Amygdala (tissue), 56 donors: ENCODE data around the gene ADCY2.

ENCODE experiments used
- DNase-seq, 56 donors: peaks; one replicate each; lab custom pipeline; 2025; lab: John Stamatoyannopoulos, UW

The ADCY2 gene

DNA sequence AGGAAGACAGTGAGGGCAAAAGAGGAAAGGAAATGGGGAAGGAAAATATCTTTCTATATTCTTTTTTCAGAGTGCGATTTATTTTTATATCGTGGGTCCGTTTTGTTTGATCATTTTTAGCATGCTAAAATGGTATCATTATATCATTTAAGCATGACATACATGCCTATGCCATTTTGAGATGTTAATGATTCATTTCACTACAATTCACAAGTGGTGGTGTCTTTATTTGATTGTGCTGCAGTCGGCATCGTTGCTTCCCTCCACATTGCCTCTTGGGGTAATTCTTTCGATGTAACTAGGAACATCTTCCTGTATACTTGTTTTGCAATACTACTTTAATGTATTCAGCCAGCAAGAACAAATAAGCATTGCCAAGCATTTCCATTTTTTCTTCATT is 309.8 kb downstream of the ADCY2 start:
- DNase-seq, result no peak

DNA sequence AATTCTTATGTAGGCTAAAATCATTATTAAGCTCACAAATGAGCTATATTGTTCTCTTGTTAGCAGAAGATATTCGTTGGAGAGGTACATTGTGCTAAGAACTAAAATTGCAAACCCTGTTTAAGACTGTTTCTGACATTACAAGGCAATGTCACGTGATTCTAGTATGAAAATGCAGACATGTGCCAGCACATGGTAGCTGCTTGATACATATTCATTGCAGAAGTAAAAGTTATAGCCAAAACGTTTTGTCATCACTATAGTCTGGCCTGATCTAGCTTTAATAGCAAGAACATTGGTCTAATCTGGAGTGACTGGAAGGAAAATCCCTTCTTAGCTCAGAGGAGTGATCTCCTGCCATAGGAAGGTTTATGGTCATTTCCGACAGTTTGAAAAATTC is 310.3 kb downstream of the ADCY2 start:
- no peak for DNase-seq

- no peak for DNase-seq
Measured at GRCh38 chr5:7714119-7714518, 318.2 kb downstream of the ADCY2 start.

- no peak for DNase-seq
Measured at GRCh38 chr5:7714697-7715096, 318.8 kb downstream of the ADCY2 start.

DNA sequence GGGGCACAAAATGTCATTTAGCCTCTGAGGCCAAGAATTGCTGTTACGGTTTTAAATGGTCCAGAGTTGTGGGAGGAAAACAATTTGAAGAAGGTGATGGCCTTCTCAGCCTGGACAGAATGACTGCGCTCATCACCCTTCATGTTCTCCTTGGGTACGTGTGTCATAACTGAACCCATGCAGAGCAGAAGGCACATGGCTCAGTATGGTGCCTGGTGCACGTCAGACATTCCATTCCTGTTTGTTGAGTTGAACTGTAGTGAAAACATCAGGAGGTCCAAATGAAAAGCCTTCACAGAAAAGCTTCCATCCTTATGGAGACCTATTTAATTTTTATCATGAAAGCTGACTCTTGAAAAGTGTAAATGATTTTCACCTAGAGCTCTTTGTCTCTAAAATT is 321.8 kb downstream of the ADCY2 start:
- DNase-seq, result no peak

DNA sequence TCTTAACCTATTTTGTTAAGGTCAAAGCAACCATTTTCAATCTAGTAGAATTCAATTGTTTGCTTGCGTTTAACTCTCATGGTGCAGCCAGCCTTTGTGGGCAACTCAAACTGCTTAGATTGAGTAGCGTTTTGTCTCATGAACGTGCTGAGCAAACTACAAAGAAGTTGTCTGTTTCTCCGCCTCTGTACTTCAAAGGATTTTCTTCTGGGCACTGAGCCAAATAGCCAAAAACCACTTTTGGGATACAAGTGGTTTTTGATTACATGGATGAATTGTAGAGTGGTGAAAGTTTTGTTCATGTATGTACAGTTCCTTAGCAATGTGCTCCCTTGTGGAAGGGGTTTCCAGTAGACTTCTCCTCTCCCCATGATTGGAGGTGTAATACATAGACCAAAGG is 332.1 kb downstream of the ADCY2 start:
- DNase-seq, result no peak

DNA sequence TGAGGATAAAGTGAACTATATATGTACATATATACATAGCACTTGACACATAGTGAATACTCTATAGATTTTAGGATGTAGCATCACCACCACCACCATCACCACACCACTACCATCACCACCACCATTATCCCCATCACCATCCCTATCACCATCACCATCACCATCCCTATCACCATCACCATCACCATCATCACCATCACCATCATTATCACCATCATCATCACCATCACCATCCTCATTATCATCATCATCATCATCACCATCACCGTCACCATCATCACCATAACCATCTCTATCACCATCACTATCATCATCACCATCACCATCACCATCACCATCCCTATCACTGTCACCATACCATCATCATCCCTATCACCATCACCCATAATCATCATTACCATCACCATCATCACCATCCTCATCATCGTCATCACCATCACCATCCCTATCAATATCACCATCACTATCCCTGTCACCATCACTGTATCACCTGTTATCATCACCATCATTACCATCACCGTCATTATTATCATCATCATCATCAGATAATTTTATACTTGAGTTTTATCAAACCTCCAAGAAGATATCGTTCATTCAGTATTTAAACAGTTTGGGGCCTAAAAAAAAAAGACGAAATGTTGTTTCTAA is 345.6 kb downstream of the ADCY2 start:
- no peak for DNase-seq

DNA sequence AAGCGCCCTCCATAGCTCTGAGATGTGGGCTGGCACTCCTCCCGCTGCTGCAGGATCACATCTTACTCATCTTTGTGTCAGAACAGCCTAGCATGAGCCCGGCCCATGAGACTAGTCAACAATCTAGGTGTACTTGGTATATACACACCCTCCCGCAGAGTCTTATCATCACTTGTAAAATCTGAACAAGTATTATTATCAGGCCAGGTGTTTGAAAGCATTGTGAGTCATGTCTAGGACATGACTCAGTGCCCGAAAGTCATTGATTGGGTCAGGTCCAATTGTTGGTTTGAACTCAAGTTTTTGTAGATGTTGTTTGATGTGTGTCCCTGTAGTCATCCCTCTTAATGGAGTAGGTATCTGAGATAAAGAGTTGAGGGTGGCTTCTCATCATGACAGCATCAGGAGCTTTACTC is 346.3 kb downstream of the ADCY2 start:
- DNase-seq, result no peak

DNA sequence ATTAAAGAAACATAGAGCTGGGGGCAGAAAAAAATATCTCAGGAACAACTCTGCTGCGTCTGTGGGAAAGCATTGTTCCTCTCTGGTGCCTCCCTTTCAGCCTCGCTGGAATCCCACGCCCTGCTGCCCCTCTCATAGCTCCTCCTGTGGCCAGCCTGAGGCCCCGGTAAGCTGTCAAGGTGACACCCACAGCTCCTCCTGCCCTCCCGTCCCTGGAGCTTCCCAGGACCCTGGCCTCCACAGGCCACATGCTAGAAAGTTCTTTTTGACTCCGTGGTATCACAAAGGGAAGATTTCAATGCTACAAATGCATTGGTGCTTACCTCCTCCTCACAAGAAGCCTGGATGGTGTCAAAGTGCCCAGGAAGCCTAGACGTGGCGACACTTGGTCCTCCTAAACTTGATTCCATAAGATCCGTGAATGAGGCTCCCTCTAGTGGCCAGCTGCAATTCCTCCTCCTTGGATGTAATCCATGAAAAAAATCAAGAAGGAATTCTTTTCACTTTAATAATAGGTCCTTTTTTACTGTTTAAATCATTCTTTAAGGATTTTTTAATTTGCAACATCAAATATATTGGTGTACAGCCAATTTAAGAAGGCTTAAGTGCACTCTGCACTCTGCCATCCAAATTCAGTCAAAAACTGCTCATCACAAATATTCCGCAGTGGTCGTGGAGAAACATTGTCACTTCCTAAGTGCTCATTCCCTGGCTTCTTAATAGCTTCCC is 350.1 kb downstream of the ADCY2 start:
- peak in 40 of 56 donors; percentile 11 to 84 (median 42) for DNase-seq

DNA sequence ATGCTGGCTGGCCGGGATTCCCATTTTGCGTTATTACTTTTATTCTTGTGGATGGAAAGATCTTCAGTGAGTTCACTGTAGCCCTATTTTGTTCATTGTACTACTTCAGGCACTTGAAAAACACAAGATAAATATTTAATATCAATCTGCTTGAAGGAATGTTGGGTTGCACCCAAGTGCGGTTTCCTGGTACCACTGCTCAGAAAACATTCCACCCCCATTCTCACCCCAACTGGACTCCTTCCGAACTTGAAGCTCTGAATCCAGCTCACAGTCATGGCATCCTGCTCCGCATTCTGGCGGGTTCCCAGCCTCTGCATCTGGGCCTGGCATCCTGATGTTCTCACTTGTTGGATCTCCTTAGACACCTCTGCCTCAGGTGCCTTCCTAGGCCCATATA is 351.8 kb downstream of the ADCY2 start:
- DNase-seq, result no peak

- DNase-seq, result no peak
Measured at GRCh38 chr5:7749626-7750025, 353.7 kb downstream of the ADCY2 start.

DNA sequence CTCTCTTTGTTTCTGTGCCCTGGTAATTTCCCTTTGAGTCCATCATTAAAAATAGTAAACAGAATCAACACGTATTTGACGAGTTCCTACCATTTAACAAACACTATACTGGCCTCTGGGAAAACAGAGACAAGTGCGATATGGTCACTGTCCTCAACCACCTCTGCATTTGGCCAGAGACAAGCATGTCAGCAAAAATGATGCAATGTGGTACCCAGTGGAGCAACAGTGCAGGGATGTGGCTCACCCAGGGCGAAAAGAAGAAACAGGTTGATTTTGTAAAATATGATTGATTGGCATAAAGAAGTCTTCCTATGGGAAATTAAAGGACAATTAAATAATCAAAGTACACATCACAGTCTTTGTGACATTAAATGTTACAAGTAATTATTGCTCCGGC is 355.9 kb downstream of the ADCY2 start:
- DNase-seq, result no peak

GRCh38 chr5:7753181-7753580 is 357.2 kb downstream of the ADCY2 start:
- DNase-seq, result no peak

DNA sequence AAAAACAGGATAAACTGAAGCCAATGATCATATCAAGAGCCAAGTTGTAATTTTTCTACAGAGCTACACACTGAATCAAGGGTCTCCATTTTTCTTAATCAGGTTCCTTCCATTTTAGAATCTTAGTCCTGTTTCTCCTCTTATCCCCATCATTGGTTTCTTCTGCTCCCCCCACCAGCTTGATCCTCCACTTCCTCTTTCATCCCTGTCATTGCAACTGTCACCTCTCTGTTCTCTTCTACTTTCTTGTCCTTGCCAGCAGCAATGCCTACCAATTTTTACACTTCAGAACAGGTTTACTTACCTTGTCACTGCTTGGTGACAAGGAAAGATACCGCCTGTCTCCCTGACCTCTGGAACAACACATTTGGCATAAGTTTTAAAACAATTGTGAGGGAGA is 357.7 kb downstream of the ADCY2 start:
- no peak for DNase-seq

GRCh38 chr5:7754490-7754889 is 358.6 kb downstream of the ADCY2 start:
- no peak for DNase-seq

GRCh38 chr5:7754997-7755596 is 359.2 kb downstream of the ADCY2 start:
- DNase-seq, result peak in 20 of 56 donors; percentile 9 to 69 (median 26)

DNA sequence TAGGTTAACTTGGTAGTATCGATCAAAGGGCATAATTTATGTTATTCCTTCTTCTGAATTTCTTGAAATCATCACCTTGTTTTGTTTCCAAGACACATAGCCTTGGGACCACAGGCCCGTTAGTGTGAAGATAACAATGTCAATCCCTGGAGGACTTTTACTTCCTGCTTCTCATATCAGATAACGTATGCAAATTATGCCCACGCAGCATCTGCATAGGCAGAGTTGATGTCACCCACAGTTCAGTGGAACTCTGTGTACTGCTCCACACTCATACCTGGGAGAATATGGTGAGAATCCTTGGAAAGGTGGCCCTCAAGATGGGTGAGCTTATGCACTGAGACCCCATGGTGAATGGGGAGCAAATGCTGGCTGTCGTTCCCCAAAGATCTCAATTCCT is 360.0 kb downstream of the ADCY2 start:
- DNase-seq, result no peak

- peak in 1 of 56 donors; percentile 11 for DNase-seq
Measured at GRCh38 chr5:7756453-7756852, 360.5 kb downstream of the ADCY2 start.

- no peak for DNase-seq
Measured at GRCh38 chr5:7759257-7759871, 363.4 kb downstream of the ADCY2 start.

- DNase-seq, result no peak
Measured at GRCh38 chr5:7759951-7760580, 364.1 kb downstream of the ADCY2 start.

GRCh38 chr5:7762267-7762666 is 366.3 kb downstream of the ADCY2 start:
- DNase-seq, result no peak
